WTC11 (cell line): ENCODE measurements around the gene ZNF585A.

Source experiments
- CBFB ChIP-seq: sonication (generic); formaldehyde crosslinking; IDR thresholded peaks from 2 replicates; pipeline ENCODE4 v1.8.1; 2022; ENCODE audit warnings: mild to moderate bottlenecking, low read depth, missing genetic modification reagents
- ETV6 ChIP-seq: sonication (generic); formaldehyde crosslinking; IDR thresholded peaks from 2 replicates; pipeline ENCODE4 v1.8.1; 2022; ENCODE audit warnings: mild to moderate bottlenecking, missing genetic modification reagents
- SP1 ChIP-seq: sonication (generic); formaldehyde crosslinking; conservative IDR thresholded peaks from 2 replicates; pipeline ENCODE4 v1.8.1; 2022; ENCODE audit warnings: missing genetic modification reagents
- TEAD1 ChIP-seq: sonication (generic); formaldehyde crosslinking; IDR thresholded peaks from 2 replicates; pipeline ENCODE4 v1.8.0; 2022; ENCODE audit warnings: mild to moderate bottlenecking, missing genetic modification reagents
- TF ChIP-seq, protein P1 (sequence below): fragments of 200-600 bp; IDR thresholded peaks from 2 replicates; pipeline ENCODE4 v1.8.0; 2022; ENCODE audit warnings: antibody characterized with exemption
- TF ChIP-seq, protein P2 (sequence below): sonication (generic); formaldehyde crosslinking; IDR thresholded peaks from 2 replicates; pipeline ENCODE4 v1.8.1; 2023; ENCODE audit warnings: mild to moderate bottlenecking, missing genetic modification reagents, borderline replicate concordance
- TF ChIP-seq, protein P3 (sequence below): sonication (generic); formaldehyde crosslinking; IDR thresholded peaks from 2 replicates; pipeline ENCODE4 v1.8.0; 2022; ENCODE audit warnings: missing genetic modification reagents
- TF ChIP-seq, protein P4 (sequence below): sonication (generic); formaldehyde crosslinking; IDR thresholded peaks from 2 replicates; pipeline ENCODE4 v1.8.0; 2022; ENCODE audit warnings: mild to moderate bottlenecking, missing genetic modification reagents
- TF ChIP-seq, protein P5 (sequence below): sonication (generic); formaldehyde crosslinking; IDR thresholded peaks from 2 replicates; pipeline ENCODE4 v1.8.1; 2022; ENCODE audit warnings: low read depth, mild to moderate bottlenecking, moderate library complexity, missing genetic modification reagents, borderline replicate concordance
- TF ChIP-seq, protein P6 (sequence below): sonication (generic); formaldehyde crosslinking; conservative IDR thresholded peaks from 2 replicates; pipeline ENCODE4 v1.8.1; 2022; ENCODE audit warnings: mild to moderate bottlenecking, missing genetic modification reagents
- TF ChIP-seq, protein P7 (sequence below): fragments of 250-450 bp; sonication (Bioruptor Pico); IDR thresholded peaks from 2 replicates; pipeline ENCODE4 v2.1.2; 2022; ENCODE audit warnings: mild to moderate bottlenecking, moderate library complexity

DNA sequence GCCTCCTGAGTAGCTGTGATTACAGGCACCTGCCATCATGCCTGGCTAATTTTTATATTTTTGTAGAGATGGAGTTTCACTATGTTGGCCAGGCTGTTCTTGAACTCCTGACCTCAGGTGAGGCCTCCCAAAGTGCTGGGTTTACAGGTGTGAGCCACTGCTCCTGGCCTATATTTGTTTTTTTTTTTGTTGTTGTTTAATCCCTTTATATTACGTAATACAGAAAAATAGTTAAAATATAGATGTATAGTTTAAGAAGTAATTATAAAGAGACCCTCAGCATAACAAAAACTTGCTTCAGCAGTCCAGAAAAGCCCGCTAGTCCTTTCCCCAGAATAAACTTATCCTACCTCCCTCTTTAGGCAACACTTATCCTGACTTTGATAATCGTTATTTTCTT is 47.9 kb upstream of the ZNF585A start:
- TF ChIP-seq, protein P1, sequence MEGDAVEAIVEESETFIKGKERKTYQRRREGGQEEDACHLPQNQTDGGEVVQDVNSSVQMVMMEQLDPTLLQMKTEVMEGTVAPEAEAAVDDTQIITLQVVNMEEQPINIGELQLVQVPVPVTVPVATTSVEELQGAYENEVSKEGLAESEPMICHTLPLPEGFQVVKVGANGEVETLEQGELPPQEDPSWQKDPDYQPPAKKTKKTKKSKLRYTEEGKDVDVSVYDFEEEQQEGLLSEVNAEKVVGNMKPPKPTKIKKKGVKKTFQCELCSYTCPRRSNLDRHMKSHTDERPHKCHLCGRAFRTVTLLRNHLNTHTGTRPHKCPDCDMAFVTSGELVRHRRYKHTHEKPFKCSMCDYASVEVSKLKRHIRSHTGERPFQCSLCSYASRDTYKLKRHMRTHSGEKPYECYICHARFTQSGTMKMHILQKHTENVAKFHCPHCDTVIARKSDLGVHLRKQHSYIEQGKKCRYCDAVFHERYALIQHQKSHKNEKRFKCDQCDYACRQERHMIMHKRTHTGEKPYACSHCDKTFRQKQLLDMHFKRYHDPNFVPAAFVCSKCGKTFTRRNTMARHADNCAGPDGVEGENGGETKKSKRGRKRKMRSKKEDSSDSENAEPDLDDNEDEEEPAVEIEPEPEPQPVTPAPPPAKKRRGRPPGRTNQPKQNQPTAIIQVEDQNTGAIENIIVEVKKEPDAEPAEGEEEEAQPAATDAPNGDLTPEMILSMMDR, result no peak
- TF ChIP-seq, protein P2, sequence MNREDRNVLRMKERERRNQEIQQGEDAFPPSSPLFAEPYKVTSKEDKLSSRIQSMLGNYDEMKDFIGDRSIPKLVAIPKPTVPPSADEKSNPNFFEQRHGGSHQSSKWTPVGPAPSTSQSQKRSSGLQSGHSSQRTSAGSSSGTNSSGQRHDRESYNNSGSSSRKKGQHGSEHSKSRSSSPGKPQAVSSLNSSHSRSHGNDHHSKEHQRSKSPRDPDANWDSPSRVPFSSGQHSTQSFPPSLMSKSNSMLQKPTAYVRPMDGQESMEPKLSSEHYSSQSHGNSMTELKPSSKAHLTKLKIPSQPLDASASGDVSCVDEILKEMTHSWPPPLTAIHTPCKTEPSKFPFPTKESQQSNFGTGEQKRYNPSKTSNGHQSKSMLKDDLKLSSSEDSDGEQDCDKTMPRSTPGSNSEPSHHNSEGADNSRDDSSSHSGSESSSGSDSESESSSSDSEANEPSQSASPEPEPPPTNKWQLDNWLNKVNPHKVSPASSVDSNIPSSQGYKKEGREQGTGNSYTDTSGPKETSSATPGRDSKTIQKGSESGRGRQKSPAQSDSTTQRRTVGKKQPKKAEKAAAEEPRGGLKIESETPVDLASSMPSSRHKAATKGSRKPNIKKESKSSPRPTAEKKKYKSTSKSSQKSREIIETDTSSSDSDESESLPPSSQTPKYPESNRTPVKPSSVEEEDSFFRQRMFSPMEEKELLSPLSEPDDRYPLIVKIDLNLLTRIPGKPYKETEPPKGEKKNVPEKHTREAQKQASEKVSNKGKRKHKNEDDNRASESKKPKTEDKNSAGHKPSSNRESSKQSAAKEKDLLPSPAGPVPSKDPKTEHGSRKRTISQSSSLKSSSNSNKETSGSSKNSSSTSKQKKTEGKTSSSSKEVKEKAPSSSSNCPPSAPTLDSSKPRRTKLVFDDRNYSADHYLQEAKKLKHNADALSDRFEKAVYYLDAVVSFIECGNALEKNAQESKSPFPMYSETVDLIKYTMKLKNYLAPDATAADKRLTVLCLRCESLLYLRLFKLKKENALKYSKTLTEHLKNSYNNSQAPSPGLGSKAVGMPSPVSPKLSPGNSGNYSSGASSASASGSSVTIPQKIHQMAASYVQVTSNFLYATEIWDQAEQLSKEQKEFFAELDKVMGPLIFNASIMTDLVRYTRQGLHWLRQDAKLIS (CRISPR knock-in tag), result no peak
- no peak for TF ChIP-seq ETV6
- TF ChIP-seq SP1, result no peak
- no peak for TF ChIP-seq TEAD1 (CRISPR knock-in tag)
- TF ChIP-seq, protein P3, sequence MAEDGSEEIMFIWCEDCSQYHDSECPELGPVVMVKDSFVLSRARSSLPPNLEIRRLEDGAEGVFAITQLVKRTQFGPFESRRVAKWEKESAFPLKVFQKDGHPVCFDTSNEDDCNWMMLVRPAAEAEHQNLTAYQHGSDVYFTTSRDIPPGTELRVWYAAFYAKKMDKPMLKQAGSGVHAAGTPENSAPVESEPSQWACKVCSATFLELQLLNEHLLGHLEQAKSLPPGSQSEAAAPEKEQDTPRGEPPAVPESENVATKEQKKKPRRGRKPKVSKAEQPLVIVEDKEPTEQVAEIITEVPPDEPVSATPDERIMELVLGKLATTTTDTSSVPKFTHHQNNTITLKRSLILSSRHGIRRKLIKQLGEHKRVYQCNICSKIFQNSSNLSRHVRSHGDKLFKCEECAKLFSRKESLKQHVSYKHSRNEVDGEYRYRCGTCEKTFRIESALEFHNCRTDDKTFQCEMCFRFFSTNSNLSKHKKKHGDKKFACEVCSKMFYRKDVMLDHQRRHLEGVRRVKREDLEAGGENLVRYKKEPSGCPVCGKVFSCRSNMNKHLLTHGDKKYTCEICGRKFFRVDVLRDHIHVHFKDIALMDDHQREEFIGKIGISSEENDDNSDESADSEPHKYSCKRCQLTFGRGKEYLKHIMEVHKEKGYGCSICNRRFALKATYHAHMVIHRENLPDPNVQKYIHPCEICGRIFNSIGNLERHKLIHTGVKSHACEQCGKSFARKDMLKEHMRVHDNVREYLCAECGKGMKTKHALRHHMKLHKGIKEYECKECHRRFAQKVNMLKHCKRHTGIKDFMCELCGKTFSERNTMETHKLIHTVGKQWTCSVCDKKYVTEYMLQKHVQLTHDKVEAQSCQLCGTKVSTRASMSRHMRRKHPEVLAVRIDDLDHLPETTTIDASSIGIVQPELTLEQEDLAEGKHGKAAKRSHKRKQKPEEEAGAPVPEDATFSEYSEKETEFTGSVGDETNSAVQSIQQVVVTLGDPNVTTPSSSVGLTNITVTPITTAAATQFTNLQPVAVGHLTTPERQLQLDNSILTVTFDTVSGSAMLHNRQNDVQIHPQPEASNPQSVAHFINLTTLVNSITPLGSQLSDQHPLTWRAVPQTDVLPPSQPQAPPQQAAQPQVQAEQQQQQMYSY (CRISPR knock-in tag), result no peak
- TF ChIP-seq, protein P4, sequence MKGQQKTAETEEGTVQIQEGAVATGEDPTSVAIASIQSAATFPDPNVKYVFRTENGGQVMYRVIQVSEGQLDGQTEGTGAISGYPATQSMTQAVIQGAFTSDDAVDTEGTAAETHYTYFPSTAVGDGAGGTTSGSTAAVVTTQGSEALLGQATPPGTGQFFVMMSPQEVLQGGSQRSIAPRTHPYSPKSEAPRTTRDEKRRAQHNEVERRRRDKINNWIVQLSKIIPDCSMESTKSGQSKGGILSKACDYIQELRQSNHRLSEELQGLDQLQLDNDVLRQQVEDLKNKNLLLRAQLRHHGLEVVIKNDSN (CRISPR knock-in tag), result no peak
- TF ChIP-seq, protein P5, sequence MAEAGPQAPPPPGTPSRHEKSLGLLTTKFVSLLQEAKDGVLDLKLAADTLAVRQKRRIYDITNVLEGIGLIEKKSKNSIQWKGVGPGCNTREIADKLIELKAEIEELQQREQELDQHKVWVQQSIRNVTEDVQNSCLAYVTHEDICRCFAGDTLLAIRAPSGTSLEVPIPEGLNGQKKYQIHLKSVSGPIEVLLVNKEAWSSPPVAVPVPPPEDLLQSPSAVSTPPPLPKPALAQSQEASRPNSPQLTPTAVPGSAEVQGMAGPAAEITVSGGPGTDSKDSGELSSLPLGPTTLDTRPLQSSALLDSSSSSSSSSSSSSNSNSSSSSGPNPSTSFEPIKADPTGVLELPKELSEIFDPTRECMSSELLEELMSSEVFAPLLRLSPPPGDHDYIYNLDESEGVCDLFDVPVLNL (CRISPR knock-in tag), result no peak
- TF ChIP-seq, protein P6, sequence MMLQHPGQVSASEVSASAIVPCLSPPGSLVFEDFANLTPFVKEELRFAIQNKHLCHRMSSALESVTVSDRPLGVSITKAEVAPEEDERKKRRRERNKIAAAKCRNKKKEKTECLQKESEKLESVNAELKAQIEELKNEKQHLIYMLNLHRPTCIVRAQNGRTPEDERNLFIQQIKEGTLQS (CRISPR knock-in tag), result no peak
- no peak for TF ChIP-seq CBFB (CRISPR knock-in tag)
- TF ChIP-seq, protein P7, sequence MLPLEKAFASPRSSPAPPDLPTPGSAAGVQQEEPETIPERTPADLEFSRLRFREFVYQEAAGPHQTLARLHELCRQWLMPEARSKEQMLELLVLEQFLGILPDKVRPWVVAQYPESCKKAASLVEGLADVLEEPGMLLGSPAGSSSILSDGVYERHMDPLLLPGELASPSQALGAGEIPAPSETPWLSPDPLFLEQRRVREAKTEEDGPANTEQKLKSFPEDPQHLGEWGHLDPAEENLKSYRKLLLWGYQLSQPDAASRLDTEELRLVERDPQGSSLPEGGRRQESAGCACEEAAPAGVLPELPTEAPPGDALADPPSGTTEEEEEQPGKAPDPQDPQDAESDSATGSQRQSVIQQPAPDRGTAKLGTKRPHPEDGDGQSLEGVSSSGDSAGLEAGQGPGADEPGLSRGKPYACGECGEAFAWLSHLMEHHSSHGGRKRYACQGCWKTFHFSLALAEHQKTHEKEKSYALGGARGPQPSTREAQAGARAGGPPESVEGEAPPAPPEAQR, result no peak
